NAMALWA (cell line): ENCODE measurements around the gene TNRC18.

ENCODE experiments used
- DNase-seq: peaks from one replicate; pipeline ENCODE4 v3.0.0-alpha.2; 2015; ENCODE audit warnings: low spot score

TNRC18 gene

DNA sequence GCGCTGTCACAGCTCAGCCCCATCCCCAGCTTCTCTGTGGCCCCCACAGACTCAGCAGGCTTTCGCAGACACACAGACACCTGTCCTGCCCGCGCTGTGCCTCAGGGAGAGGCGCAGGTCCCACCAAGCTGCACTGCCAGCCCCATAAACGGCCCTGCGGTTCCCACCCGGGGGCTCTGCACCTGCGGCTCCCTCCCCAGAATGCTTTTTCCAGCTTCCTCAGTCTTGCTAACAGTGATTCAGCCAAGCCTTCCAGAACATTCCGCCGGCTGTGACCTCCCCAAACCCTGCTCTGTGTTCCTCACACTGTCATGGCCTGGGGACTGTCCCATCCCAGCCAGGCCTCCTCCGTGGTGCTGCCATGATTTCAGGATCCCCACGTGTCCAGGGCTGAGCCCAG, 27.8 kb upstream of the TNRC18 start:
- no peak for DNase-seq

- DNase-seq, result peak; percentile 75
These were observed 27.1 kb upstream of the TNRC18 start for GRCh38 chr7:5450549-5451327.

DNA sequence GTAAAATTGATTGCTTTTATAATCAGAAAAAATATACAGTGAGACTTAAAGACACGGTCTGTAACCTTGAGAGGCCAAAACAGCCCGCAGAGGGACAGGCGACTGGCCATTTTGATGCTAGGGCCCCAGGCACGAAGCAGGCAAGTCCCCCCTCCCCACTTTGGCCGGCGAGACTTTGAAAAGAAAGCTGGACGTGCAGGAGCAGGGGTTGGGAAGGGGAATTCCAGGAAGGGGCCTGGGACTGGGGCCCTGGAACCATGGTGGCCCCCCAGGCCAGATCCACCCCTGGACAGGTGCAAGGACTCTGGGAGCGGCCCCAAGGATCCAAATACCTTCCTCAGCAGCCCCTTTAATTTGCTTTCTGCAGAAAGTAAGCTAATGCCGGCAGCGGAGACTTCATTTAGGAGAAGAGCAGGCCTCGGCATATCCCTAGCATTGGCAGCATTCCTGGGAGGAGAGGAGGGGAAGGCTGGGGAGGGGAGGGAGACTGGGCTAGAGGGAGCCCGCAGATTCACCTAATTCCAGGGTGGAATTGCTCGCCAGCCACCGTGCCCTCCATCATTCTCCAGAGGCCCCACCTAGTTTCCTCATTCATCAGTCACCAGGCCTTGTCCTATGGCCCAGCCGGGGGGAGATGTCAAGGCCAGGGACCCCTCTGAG, 24.9 kb upstream of the TNRC18 start:
- DNase-seq, result no peak

GRCh38 chr7:5445981-5446594, 22.5 kb upstream of the TNRC18 start:
- no peak for DNase-seq

DNA sequence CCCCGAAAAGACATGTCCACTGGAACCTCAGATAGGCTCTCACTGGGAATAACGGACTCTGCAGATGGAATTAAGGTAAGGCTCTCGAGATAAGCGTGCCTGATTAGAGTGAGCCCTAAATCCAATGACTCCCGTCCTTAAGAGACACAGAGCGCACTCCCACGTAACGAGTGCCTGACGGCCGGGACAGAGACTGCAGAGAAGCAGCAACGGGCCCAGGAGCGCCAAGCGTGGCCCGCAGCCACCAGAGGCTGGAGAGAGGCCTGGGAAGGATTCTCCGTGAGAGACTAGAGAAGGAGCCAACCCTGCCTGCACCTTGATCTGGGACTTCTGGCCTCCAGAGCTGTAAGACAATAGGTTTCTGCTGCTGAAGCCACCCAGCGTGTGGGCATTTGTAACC, 20.0 kb upstream of the TNRC18 start:
- DNase-seq, result no peak

GRCh38 chr7:5442757-5443305, 19.2 kb upstream of the TNRC18 start:
- no peak for DNase-seq

GRCh38 chr7:5441840-5442503, 18.3 kb upstream of the TNRC18 start:
- no peak for DNase-seq

DNA sequence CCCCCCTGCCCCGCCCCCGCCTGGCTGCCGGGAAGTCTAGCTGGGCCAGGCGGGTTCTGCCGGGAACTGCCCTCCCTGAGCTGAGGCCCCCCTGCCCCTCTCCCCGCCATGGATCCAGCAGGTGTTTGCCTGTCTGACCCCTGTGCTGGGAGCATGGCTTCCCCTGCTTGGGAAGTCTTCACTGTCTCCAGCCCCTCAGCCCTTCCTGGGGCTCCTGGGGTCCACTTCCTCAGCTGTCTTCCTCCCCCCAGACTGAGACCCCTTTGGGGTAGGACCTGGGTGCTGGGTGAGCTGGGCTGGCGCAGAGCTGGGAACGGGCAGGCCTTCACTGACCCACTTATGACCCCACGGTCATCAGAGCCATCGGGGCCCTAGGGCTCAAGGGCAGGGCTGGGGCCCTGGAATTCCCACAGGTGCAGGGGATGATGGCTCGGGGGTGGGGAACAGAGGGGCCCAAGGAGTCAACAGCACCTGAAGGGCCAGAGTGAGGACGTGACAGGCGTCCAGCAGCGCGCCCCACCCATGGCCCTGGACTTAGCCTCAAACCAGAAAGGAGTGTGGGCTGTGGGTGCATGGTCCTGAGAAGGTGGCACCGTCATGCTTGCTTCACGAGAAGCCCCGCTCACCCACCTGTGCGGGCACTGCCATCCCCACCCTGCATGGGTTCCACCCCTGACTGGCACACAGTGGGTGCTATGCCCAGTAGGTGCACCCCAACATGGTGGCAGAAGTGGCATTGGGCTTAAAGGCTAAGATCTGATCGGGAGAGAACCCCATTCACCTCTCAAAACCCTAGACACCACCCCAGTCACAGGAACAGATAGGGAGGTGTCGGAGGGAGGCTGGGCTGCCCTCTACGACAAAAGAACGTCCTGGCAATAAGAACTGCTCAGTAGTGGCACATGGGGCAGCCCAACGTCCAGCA, 16.2 kb upstream of the TNRC18 start:
- DNase-seq, result no peak

GRCh38 chr7:5439209-5439571, 15.6 kb upstream of the TNRC18 start:
- no peak for DNase-seq

DNA sequence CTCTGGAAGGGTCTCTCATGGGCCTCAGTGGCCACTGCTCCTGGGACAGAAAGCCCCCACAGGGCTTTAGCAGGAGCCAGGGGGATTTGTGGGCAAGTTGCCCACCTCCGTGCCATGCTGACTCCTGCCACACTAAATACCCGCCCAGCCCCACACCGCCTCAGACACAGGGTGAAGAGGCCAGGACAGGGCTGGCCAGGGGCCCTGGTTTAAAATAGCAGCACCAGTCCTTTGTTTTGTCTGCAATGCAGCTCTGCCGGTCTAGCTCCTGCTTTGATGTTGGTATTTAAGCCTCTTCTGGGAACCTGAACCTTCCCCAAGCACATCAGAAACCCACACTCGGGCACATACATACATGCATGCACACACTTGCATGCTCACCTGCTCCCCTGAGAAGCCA, 14.4 kb upstream of the TNRC18 start:
- DNase-seq, result no peak

DNA sequence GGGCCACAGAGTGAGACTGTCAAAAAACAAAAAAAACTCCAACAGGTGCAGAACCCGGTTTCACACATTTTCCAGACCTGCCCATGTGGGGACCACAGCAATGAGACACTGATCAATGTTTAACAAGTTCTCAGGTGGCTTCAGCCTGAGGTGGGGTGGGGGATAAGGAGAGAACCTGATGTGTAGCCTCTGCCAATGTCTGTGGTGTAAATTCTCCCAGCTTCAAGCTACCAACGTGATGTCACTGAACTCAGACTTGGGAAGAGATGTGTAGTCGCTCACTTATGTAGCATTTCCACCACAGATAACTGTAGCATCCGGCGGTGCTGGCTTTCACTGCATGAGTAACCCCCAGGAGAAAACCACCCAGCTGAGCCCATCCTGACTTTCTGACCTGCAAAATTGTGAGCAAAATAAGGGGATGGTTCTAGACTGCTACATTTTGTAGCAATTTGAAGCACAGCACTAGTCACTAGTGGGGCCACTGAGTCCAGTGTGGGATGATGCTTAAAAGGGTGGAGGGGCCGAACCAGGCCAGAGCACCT, 13.8 kb upstream of the TNRC18 start:
- DNase-seq, result no peak

GRCh38 chr7:5436003-5436678, 12.5 kb upstream of the TNRC18 start:
- no peak for DNase-seq

GRCh38 chr7:5435291-5436002, 11.8 kb upstream of the TNRC18 start:
- no peak for DNase-seq

GRCh38 chr7:5433181-5433580, 9.5 kb upstream of the TNRC18 start:
- no peak for DNase-seq

- no peak for DNase-seq
These were observed 9.1 kb upstream of the TNRC18 start for GRCh38 chr7:5432691-5433090.

DNA sequence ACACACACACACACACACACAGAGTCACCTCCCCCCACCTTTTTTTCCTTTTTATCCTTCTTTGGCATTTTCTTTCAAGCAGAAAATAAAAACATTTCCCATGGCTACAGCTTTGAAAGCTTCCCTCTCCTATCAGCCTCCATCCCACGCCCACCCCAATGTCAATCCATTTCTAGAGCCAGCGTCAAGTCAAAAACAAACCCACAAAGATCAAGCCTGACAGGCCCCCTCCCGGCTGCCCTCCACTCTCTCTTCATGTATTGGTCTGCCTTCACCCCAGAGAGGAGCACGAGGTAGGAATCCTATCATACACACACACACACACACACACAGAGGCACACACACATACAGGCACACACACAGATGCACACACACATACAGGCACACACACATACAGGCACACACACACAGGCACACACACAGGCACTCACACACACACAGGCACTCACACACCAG, 8.0 kb upstream of the TNRC18 start:
- DNase-seq, result no peak

DNA sequence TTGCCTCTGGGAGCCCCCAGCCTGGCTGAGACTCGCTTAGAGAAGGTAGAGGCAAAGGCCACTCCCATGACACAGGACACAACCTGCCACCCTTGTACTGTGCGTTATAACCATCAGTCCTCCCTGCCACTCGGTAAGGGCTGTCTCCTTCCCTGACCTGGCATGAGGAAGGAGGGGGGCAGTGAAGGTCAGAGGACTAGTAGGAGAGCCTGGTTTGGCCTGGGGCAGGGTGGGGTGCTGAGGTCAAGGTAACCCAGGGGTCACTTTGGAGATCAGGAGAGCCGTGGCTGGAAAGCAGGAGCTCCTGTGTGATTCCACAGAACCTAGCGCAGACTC, 6.9 kb upstream of the TNRC18 start:
- no peak for DNase-seq

- DNase-seq, result no peak
These were observed 6.4 kb upstream of the TNRC18 start for GRCh38 chr7:5429857-5430611.

GRCh38 chr7:5429253-5429856, 5.7 kb upstream of the TNRC18 start:
- DNase-seq, result no peak
